Fibroblast of mammary gland (primary cell): ENCODE data around the gene DIS3L2.
A peak's percentile ranks its signal among the peaks of the same experiment; 100 is the strongest.

ENCODE experiments used
- DNase-seq: peaks from one replicate; pipeline ENCODE4 v3.0.0-alpha.2; 2010; ENCODE audit warnings: low read depth
- H3K4me3 ChIP-seq: 2 replicates; pipeline ENCODE4 v1.5.1; 2011; ENCODE audit warnings: low read depth, mild to moderate bottlenecking, low read length, moderate library complexity; ENCODE audit not compliant: control insufficient read depth
- TF ChIP-seq, protein P1 (sequence below): conservative IDR thresholded peaks from 2 replicates; pipeline ENCODE4 v1.5.1; 2011; ENCODE audit warnings: low read depth, low read length, inconsistent platforms; ENCODE audit not compliant: control insufficient read depth, insufficient read depth

The DIS3L2 gene, protein sequence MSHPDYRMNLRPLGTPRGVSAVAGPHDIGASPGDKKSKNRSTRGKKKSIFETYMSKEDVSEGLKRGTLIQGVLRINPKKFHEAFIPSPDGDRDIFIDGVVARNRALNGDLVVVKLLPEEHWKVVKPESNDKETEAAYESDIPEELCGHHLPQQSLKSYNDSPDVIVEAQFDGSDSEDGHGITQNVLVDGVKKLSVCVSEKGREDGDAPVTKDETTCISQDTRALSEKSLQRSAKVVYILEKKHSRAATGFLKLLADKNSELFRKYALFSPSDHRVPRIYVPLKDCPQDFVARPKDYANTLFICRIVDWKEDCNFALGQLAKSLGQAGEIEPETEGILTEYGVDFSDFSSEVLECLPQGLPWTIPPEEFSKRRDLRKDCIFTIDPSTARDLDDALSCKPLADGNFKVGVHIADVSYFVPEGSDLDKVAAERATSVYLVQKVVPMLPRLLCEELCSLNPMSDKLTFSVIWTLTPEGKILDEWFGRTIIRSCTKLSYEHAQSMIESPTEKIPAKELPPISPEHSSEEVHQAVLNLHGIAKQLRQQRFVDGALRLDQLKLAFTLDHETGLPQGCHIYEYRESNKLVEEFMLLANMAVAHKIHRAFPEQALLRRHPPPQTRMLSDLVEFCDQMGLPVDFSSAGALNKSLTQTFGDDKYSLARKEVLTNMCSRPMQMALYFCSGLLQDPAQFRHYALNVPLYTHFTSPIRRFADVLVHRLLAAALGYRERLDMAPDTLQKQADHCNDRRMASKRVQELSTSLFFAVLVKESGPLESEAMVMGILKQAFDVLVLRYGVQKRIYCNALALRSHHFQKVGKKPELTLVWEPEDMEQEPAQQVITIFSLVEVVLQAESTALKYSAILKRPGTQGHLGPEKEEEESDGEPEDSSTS

DNA sequence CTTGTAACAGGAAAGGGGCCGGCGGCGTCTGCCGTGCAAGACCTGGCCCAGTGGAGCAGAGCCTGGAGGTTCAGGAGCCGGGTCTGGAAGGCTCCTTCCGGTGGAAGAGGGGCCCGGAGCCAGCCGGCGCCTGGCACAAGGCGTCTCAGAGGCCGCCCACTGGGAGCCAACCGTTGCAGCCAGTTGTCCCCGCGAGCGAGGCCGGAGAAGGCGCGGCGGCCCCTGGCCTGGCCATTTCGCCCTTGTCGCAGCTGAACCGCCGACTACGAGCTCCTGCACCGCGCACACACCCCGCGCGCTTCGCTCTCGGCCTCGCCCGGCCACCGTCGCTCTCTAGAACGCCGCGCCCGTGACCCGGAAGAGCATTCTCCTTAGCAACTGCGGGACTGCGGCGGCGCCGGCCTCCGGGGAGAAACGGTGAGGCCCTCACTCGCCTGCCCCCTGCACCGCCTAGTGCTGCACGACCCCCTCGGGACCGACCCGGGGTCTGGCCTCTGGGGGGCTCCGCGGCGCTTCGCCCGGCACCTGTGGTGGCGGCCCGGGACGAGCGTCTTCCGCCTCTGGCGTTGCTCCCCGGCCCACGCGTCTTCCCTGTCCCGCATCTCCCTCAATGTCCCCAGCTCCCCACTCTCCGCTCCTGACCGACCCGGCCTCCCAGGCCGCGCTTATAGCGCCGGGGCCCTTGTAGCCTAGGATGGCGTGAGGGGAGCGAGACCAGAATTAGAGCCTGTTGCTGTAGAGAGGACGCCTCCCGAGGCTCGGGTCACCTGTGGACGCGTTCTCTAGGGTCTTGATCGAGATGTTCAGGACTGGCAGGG, at the start of gene DIS3L2:
DIS3L2 (plus strand) TSS at position 365 of the 818 bp plus-strand sequence. CDS start 53,215 bp downstream, outside the sequence.
- peak; percentile 75 for DNase-seq
- H3K4me3 ChIP-seq: peak within 1 kb of the TSS; percentile 96
- TF ChIP-seq, protein P1, sequence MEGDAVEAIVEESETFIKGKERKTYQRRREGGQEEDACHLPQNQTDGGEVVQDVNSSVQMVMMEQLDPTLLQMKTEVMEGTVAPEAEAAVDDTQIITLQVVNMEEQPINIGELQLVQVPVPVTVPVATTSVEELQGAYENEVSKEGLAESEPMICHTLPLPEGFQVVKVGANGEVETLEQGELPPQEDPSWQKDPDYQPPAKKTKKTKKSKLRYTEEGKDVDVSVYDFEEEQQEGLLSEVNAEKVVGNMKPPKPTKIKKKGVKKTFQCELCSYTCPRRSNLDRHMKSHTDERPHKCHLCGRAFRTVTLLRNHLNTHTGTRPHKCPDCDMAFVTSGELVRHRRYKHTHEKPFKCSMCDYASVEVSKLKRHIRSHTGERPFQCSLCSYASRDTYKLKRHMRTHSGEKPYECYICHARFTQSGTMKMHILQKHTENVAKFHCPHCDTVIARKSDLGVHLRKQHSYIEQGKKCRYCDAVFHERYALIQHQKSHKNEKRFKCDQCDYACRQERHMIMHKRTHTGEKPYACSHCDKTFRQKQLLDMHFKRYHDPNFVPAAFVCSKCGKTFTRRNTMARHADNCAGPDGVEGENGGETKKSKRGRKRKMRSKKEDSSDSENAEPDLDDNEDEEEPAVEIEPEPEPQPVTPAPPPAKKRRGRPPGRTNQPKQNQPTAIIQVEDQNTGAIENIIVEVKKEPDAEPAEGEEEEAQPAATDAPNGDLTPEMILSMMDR: no peak

DNA sequence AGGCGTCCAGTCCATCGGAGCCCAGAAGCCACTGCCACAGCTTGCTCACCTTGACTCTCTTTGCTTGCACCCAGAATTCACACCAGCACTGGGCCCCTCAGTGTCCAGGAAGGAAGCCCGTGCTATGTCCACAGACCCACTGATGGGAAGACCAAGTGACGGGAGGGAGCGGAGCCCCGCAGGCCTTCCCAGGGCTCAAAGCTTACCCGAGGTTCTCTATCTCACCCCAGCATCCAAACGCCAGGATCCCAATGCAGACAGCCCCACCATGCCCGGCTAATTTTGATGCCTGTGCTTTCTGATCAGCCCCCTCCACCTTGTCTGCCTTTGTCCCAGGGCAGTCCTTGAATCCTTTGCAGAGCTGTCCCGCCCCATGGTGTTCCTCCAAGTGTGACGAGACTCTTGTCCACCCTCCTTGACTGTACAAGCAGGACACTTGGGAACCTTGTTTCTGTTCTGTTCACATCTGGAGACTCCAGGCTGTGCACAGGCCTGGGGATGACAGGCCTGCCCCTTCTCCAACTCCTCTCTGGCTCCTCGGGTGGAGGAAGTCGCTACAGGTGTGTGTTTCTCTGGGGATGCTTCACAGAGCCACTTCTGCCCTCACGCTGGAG, 47.3 kb upstream of the DIS3L2 start:
- TF ChIP-seq, protein P1: no peak
- H3K4me3 ChIP-seq: no peak overlapping the region
- no peak for DNase-seq

DNA sequence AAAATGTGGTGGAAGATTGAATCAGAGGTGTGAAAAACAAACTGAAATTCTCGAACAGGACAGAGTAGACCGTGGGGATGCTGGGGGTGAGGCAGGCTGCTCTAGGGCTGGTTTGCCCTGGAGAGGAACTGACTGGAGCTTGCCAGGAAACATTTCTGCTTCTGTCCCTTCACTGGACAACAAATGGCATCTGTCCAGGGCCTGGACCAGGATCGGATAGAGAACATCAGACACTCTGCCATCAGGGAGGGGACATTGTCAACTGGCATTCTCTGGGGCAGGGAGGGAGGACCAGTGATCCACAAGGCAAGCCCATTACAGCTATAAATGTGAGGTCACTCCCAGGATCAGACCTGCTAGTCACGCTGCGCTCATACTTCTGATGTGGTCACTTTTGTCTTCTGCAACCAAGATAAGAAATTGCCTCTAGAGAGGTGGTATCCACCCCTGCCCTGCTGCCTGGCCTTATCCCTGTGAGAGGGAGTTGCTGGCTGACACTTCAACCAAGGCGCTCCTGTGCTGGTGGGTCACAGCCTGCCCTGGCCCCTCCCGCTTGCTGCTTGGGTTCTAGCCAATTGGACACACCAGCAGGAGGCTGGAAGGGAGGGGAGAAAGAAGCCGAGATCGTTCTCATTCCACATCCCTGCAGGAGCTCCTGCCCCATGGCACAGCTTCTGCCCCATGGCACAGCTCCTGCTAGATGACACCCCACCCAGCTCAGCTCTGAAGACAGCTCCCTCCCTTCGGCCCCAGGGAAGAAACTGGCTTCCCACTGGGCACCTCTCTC, 44.0 kb upstream of the DIS3L2 start:
- H3K4me3 ChIP-seq: no peak overlapping the region
- TF ChIP-seq, protein P1: no peak
- DNase-seq: no peak

DNA sequence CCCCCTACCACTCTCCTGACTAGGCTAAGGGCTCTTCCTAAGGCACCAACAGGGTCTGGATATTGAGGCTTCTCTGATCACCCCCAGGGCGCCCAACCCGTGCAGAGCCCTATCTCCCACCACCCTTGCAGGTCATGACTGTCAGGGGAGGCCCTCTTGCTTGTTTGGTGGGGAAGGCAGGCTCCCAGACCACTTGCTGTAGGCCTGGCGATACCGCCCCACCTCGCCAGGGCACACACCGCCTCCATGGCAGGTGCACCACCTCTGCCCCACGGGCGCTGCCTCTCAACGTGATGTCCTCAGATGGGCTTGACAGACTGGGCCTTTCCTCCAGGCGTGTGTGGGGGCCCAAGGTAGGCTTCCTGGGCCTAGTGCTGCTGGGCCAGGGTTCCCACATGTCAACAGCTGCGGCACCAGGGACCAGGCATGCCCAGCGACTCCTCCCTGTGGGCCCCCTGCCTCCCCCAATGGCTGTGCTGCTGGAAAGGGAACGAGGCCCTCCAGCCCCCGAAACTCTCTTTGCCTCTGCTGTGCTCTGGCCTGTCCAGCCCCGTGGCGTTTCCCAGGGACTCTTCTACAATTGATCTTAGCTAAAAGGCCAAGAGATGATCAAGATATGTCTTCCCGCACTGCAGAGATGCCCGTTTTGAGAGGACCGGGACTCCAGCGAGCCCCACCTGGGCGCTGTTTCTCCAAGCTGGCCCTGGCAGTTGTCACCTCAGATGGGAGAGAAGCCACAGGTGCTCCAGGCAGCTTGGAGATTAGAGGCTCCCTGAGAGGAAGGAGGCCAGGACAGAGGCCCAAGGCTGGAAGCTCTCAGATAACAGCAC, 42.8 kb upstream of the DIS3L2 start:
- TF ChIP-seq, protein P1: no peak
- no peak for DNase-seq
- H3K4me3 ChIP-seq: no peak overlapping the region

DNA sequence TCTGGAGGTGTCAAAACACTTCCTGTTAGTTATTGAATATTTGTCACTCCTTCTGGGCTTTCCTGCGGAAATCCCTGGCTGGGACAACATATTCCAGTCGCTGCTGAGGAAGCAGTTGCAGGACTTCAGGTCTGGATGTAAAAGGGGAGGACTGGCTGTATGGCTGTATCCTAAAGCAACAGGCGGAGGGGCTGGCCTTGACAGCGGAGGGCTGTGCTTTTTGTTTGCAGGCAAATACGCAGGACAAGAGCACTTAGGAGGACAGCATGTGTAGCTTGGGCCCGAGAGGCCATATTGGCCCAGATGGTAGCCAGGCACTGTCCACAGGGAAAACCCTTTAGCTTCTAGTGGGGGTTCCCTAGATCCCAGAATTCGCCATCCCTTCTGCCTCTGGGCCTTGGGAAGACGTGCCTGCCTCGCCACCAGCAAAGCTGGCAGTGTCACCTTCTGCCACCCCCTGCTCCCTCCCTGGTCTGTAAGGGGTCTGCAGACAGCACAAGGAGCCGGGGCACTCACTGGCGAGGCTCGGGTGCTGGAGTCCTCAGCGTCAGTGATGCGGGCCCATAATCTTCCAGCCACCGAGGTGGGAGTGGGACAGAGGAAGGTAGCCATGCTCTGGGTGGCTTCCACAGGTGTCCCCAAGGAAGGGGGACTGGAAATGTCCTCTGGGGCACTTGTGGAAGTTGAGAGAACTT, 42.0 kb upstream of the DIS3L2 start:
- TF ChIP-seq, protein P1: no peak
- no peak for DNase-seq
- H3K4me3 ChIP-seq: no peak overlapping the region
